ENCODE measurements around the gene RALB. TPM values are rescaled to one million over a fixed set of nuclear protein-coding genes. Genes with fewer than 3 reads are reported as not detected.

Gene RALB
- total and polyA plus RNA-seq, 2 of the 8 experiments (the other 6 are each of a cell fraction or from before 2014, with no cell fraction given), result 12.0 to 16.6 TPM

- TF ChIP-seq, protein P1, sequence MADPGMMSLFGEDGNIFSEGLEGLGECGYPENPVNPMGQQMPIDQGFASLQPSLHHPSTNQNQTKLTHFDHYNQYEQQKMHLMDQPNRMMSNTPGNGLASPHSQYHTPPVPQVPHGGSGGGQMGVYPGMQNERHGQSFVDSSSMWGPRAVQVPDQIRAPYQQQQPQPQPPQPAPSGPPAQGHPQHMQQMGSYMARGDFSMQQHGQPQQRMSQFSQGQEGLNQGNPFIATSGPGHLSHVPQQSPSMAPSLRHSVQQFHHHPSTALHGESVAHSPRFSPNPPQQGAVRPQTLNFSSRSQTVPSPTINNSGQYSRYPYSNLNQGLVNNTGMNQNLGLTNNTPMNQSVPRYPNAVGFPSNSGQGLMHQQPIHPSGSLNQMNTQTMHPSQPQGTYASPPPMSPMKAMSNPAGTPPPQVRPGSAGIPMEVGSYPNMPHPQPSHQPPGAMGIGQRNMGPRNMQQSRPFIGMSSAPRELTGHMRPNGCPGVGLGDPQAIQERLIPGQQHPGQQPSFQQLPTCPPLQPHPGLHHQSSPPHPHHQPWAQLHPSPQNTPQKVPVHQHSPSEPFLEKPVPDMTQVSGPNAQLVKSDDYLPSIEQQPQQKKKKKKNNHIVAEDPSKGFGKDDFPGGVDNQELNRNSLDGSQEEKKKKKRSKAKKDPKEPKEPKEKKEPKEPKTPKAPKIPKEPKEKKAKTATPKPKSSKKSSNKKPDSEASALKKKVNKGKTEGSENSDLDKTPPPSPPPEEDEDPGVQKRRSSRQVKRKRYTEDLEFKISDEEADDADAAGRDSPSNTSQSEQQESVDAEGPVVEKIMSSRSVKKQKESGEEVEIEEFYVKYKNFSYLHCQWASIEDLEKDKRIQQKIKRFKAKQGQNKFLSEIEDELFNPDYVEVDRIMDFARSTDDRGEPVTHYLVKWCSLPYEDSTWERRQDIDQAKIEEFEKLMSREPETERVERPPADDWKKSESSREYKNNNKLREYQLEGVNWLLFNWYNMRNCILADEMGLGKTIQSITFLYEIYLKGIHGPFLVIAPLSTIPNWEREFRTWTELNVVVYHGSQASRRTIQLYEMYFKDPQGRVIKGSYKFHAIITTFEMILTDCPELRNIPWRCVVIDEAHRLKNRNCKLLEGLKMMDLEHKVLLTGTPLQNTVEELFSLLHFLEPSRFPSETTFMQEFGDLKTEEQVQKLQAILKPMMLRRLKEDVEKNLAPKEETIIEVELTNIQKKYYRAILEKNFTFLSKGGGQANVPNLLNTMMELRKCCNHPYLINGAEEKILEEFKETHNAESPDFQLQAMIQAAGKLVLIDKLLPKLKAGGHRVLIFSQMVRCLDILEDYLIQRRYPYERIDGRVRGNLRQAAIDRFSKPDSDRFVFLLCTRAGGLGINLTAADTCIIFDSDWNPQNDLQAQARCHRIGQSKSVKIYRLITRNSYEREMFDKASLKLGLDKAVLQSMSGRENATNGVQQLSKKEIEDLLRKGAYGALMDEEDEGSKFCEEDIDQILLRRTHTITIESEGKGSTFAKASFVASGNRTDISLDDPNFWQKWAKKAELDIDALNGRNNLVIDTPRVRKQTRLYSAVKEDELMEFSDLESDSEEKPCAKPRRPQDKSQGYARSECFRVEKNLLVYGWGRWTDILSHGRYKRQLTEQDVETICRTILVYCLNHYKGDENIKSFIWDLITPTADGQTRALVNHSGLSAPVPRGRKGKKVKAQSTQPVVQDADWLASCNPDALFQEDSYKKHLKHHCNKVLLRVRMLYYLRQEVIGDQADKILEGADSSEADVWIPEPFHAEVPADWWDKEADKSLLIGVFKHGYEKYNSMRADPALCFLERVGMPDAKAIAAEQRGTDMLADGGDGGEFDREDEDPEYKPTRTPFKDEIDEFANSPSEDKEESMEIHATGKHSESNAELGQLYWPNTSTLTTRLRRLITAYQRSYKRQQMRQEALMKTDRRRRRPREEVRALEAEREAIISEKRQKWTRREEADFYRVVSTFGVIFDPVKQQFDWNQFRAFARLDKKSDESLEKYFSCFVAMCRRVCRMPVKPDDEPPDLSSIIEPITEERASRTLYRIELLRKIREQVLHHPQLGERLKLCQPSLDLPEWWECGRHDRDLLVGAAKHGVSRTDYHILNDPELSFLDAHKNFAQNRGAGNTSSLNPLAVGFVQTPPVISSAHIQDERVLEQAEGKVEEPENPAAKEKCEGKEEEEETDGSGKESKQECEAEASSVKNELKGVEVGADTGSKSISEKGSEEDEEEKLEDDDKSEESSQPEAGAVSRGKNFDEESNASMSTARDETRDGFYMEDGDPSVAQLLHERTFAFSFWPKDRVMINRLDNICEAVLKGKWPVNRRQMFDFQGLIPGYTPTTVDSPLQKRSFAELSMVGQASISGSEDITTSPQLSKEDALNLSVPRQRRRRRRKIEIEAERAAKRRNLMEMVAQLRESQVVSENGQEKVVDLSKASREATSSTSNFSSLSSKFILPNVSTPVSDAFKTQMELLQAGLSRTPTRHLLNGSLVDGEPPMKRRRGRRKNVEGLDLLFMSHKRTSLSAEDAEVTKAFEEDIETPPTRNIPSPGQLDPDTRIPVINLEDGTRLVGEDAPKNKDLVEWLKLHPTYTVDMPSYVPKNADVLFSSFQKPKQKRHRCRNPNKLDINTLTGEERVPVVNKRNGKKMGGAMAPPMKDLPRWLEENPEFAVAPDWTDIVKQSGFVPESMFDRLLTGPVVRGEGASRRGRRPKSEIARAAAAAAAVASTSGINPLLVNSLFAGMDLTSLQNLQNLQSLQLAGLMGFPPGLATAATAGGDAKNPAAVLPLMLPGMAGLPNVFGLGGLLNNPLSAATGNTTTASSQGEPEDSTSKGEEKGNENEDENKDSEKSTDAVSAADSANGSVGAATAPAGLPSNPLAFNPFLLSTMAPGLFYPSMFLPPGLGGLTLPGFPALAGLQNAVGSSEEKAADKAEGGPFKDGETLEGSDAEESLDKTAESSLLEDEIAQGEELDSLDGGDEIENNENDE (IDR thresholded peaks at IDR 0.05; ENCODE audit: insufficient replicate concordance, low read length), result no peak
- TF ChIP-seq CEBPB (IDR thresholded peaks at IDR 0.05; ENCODE audit: low read depth, low read length), result no peak
- no peak for TF ChIP-seq MAFK (IDR thresholded peaks at IDR 0.05; ENCODE audit: low read depth, low read length)
- TF ChIP-seq NANOG (IDR thresholded peaks at IDR 0.05; ENCODE audit: insufficient read depth, low read depth, low read length, poor library complexity, severe bottlenecking), result no peak
- no peak for TF ChIP-seq EGR1 (IDR thresholded peaks at IDR 0.05; ENCODE audit: borderline replicate concordance, low read depth, low read length)
- TF ChIP-seq KDM5A (IDR thresholded peaks at IDR 0.05; ENCODE audit: low read length), result no peak
- no peak for TF ChIP-seq KDM1A (IDR thresholded peaks at IDR 0.05; ENCODE audit: borderline replicate concordance, low read length)
- TF ChIP-seq, protein P2, sequence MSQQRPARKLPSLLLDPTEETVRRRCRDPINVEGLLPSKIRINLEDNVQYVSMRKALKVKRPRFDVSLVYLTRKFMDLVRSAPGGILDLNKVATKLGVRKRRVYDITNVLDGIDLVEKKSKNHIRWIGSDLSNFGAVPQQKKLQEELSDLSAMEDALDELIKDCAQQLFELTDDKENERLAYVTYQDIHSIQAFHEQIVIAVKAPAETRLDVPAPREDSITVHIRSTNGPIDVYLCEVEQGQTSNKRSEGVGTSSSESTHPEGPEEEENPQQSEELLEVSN (IDR thresholded peaks at IDR 0.05), result no peak
- no peak for TF ChIP-seq POLR2A (IDR thresholded peaks at IDR 0.05; ENCODE audit: control extremely low read depth in 1 of 2, low read depth in 2 of 2, low read length in 2 of 2)
These were observed 5.9 kb upstream of the RALB start (continued) for GRCh38 chr2:120246546-120247300.
